Dedifferentiated amniotic fluid mesenchymal stem cell (primary cell): ENCODE measurements around the gene DCDC2B.
"Not testable (repeated sequence)": the region's sequence is repeated elsewhere in the genome, so short reads cannot be mapped to it uniquely, and the experiment has no call there.

Source experiments
- DNase-seq: peaks from one replicate; pipeline ENCODE4 v3.0.0-alpha.2; 2016; ENCODE audit errors: extremely low spot score

Gene DCDC2B

GRCh38 chr1:32208891-32209328 lies at the start of gene DCDC2B:
TSS of gene DCDC2B (plus strand) at chr1:32209089. CDS start at chr1:32209094, 5 bp downstream.
- DNase-seq: no peak

GRCh38 chr1:32159189-32159588 lies 49.7 kb upstream of the DCDC2B start:
- no peak for DNase-seq

DNA sequence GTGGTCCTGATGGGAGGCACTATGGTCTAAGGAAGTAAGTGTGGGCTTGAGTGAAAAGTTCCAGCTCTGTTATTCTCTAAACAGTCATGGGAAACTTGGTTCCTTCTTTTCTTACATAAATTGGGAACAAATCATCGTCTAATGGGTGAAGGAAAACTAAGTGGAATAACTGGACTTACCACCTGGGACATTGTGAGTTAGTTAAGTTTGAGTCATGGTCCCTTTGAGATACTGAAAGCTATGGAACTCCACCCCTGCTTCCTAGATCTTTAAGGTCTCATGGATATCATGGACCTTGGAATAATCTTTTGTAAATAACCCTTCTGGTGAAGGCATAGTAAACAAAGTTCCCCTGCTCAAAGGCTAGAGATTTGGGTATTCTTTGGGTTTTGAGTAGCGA lies 45.5 kb upstream of the DCDC2B start:
- no peak for DNase-seq

DNA sequence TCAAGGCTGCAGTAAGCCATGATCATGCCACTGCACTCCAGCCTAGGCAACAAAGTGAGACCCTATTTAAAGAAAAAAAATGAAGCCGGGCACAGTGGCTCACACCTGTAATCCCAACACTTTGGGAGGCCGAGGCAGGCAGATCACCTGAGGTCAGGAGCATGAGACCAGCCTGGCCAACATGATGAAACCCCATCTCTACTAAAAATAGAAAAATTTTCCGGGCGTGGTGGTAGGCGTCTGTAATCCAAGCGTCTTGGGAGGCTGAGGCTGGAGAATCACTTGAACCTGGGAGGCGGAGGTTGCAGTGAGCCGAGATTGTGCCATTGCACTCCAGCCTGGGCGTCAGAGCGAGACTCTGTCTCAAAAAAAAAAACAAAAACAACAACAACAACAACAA lies 43.3 kb upstream of the DCDC2B start:
- not testable (repeated sequence) for DNase-seq

GRCh38 chr1:32170991-32171390 lies 37.9 kb upstream of the DCDC2B start:
- no peak for DNase-seq

GRCh38 chr1:32172621-32173245 lies 36.2 kb upstream of the DCDC2B start:
- no peak for DNase-seq

GRCh38 chr1:32178380-32179192 lies 30.3 kb upstream of the DCDC2B start:
- no peak for DNase-seq

DNA sequence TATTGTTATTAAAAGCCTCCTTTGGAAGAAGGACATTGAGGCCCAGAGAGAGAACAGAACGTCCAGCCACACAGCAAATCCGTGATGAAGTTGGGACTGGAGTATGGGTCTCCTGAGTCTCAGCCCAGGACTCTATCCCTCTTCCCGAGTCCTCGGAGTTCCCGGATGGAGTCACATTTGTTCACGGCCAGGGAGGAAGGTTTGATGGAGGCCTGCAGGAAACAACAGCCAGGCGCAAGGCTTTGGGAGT lies 29.8 kb upstream of the DCDC2B start:
- no peak for DNase-seq

DNA sequence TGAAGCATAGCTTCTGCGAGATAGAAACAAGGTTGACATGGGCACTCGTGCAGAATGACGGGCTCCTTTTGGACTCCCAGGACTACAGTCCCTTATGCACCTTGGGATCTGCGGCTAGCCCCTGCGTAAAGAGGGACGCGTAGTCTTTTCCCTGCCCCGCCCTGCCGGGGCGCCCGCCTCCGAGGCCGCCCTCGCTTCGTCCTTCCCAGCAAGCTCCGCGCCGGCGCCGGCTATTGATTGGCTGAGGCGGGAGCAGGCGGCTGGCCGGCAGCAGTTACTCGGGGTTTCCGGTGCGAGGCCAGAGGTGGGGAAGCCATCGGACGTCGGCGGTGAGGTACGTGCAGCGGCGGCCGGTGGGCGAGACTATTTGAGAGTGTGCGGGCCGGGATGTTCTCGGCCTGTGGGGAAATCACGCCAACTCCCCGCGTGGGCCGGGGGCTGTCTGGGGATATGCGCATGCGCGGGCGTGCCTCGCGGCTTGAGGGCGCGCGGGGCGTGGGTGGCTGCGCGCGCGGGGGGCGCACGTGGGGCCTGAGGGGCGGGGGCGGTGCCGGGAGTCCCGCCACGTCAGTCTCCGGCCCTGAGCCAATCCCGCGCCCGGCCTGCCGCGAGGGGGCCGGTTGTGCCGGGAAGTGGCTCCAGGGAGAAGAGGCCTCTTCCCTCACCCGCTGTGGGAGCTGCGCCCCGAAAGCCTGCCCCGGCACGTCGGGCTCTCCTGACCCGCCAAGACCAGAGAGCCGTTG lies 29.3 kb upstream of the DCDC2B start, which contains the start of gene TXLNA:
Gene TXLNA, plus strand, starts transcription at position 233 of the 743 bp plus-strand sequence. CDS start 671 bp downstream, outside the sequence.
- peak; percentile 88 for DNase-seq

GRCh38 chr1:32180186-32181060 lies 28.5 kb upstream of the DCDC2B start:
- DNase-seq: peak; percentile 68

- DNase-seq: no peak
Measured at GRCh38 chr1:32181065-32181464, 27.8 kb upstream of the DCDC2B start.

- no peak for DNase-seq
Measured at GRCh38 chr1:32181563-32181962, 27.3 kb upstream of the DCDC2B start.

DNA sequence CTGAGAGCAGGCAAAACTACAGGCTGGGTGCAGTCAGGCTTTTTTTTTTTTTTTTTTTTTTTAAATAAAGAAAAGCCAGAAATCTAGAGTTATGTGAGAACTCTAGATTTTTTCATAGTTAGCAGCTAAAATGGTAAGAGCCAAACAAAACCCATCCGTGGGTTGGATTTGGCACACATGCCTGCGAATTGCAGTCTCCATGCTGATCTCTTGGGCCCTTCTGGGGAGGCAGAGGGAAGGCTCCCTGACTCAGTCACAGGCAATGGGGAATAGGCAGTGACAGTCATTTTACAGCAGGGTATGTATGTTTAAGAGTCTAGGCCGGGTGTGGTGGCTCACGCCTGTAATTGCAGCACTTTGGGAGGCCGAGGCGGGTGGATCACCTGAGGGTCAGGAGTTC lies 26.8 kb upstream of the DCDC2B start:
- DNase-seq: no peak

GRCh38 chr1:32184650-32185049 lies 24.2 kb upstream of the DCDC2B start:
- DNase-seq: no peak

GRCh38 chr1:32186077-32186476 lies 22.8 kb upstream of the DCDC2B start:
- DNase-seq: no peak

DNA sequence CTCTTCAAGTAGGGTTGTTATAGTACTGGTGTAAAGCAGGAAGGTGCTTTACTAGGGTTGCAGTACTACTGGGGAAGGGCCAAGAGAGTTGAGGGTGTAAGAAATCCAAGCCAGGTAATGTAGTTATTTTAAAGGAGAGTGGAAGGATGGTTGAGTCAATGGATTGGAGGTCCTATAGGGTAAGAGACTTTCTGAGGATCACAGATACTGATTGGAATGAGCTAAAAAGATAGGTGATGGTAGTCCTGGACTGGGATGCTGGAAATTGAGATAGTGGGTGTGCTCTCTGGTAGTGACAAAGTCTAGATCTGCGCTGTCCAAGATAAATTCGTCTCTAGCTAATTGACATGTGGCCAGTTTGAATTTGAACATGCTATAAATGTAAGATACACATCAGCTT lies 22.4 kb upstream of the DCDC2B start:
- DNase-seq: no peak

DNA sequence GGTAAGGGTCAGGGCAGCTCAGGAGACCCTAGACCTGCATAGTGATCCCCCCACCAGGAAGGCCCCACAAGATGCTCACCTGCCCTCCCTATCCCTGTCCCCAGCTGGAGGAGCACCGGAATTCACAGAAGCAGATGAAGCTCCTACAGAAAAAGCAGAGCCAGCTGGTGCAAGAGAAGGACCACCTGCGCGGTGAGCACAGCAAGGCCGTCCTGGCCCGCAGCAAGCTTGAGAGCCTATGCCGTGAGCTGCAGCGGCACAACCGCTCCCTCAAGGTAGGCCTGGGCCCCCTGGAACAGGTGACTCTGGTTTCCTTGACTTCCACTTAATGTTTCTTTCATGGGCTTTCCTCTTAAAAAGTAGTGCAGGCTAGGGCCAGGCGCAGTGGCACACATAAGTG lies 21.0 kb upstream of the DCDC2B start:
- no peak for DNase-seq

GRCh38 chr1:32192220-32192948 lies 16.5 kb upstream of the DCDC2B start:
- DNase-seq: no peak

DNA sequence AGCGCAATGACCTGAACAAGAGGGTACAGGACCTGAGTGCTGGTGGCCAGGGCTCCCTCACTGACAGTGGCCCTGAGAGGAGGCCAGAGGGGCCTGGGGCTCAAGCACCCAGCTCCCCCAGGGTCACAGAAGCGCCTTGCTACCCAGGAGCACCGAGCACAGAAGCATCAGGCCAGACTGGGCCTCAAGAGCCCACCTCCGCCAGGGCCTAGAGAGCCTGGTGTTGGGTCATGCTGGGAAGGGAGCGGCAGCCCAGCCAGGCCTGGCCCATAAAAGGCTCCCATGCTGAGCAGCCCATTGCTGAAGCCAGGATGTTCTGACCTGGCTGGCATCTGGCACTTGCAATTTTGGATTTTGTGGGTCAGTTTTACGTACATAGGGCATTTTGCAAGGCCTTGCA lies 13.9 kb upstream of the DCDC2B start:
- DNase-seq: no peak

- DNase-seq: no peak
Measured at GRCh38 chr1:32195531-32195930, 13.4 kb upstream of the DCDC2B start.
